Measurements from ENCODE around the gene ADAMTS12.

ADAMTS12 gene

DNA sequence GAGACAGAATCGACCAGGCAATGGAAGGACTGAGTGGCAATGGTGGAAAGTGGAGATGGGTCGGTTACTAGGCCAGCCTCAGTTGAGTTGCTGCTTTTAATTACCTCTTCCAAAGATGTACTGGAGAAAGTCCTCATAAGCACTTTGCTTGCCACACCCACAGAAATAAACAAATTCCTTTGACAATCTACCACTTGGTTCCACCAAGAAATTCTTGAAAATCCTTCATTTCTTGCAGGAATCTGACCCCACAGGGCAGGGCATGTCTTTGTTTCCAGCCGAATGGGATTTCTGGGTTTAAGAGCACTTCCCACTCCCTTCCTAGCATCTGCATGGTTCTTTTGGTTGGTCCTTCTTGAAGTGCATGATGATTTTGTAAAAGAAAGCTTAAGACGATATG lies 54.5 kb downstream of the ADAMTS12 start:
- H3K4me3 ChIP-seq (ENCODE audit: low read length in 2 of 2): no peak overlapping the region
- no CpG with 5 or more reads among the region's 4 CpGs for WGBS, 2 donors (ENCODE audit: extremely low coverage in 2 of 2, insufficient read length in 2 of 2, insufficient replicate concordance in 1 of 2)
- H3K4ac ChIP-seq (ENCODE audit: low read length): no peak overlapping the region

DNA sequence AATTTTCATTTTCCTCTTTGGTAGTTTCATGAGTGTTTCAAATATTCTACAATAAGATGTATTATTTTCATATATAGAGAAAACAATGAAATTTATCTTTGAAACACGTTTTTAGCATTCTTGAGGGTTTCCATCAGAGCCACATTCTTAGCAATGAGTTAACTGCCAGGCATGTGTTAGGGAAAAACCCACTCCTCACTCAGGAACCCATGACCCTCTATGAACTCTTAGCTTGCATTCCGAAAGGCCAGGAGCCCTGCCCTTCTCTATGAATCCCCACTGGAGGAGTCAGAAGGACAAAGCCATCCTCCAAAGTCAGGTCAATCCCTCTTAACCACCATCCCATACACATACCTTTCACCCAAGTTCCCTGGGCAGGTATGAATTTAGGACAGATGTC lies 57.5 kb downstream of the ADAMTS12 start:
- H3K4me3 ChIP-seq (ENCODE audit: low read length in 2 of 2): no peak overlapping the region
- no peak overlapping the region for H3K27ac ChIP-seq (replicated peaks; ENCODE audit: low read length)
- H2BK12ac ChIP-seq (ENCODE audit: low read length): no peak overlapping the region
- peaks cover 0 to 10% of the 10 kb centered on the region in 2 donors for H3K36me3 ChIP-seq (replicated peaks in 1 of 2; ENCODE audit: control insufficient read depth in 2 of 2, insufficient read depth in 2 of 2, low read length in 2 of 2)
- no peaks in the 10 kb centered on the region for H3K27me3 ChIP-seq (ENCODE audit: control insufficient read depth in 3 of 3, insufficient read depth in 3 of 3, low read depth in 1 of 3, low read length in 3 of 3)
- H3K4me2 ChIP-seq (ENCODE audit: insufficient read depth, low read length, poor library complexity, severe bottlenecking): no peak overlapping the region
- H3K9ac ChIP-seq (ENCODE audit: low read depth, low read length, poor library complexity): no peak overlapping the region
- no peak overlapping the region for H2BK15ac ChIP-seq (ENCODE audit: low read length)
- H4K8ac ChIP-seq (ENCODE audit: low read depth, low read length): no peak overlapping the region
- no peak for DNase-seq (ENCODE audit: low spot score)
- no peak overlapping the region for H2AK5ac ChIP-seq (ENCODE audit: low read depth, low read length)
- H3K18ac ChIP-seq (ENCODE audit: low read length): no peak overlapping the region
- no peak overlapping the region for H4K91ac ChIP-seq (ENCODE audit: low read depth, low read length, poor library complexity)
- WGBS, 2 donors (ENCODE audit: extremely low coverage in 2 of 2, insufficient read length in 2 of 2, insufficient replicate concordance in 1 of 2): no CpG with 5 or more reads among the region's 2 CpGs
- H3K14ac ChIP-seq (ENCODE audit: low read length): no peak overlapping the region
- peaks cover 4 to 5% of the 10 kb centered on the region in 2 donors for H3K4me1 ChIP-seq (ENCODE audit: control insufficient read depth in 2 of 2, insufficient read depth in 1 of 2, low read depth in 1 of 2, low read length in 2 of 2)
- no peak overlapping the region for H2BK5ac ChIP-seq (ENCODE audit: low read length)
- no peak overlapping the region for H3K23ac ChIP-seq (ENCODE audit: low read depth, low read length, poor library complexity)
- no peak overlapping the region for H3K4ac ChIP-seq (ENCODE audit: low read length)
- H2BK120ac ChIP-seq (ENCODE audit: low read depth, low read length): no peak overlapping the region
- peaks cover 0 to 15% of the 10 kb centered on the region in 2 donors for H3K9me3 ChIP-seq (replicated peaks in 1 of 2; ENCODE audit: control insufficient read depth in 2 of 2, insufficient read depth in 1 of 2, low read depth in 1 of 2, low read length in 2 of 2)
- no peaks in the 10 kb centered on the region for H3K79me1 ChIP-seq (ENCODE audit: low read depth, low read length)
- no peak overlapping the region for H2AFZ ChIP-seq (ENCODE audit: low read length)

More for the DNA sequence above, 54.5 kb downstream of the ADAMTS12 start:
- DNase-seq (ENCODE audit: low spot score): no peak
- Histone ChIP-seq H2AFZ (ENCODE audit: low read length) (no peak overlapping the region), H2BK12ac (ENCODE audit: low read length) (no peak overlapping the region), H3K79me1 (ENCODE audit: low read depth, low read length) (no peaks in the 10 kb centered on the region), H3K18ac (ENCODE audit: low read length) (no peak overlapping the region), H3K36me3 (replicated peaks in 1 of 2; ENCODE audit: control insufficient read depth in 2 of 2, insufficient read depth in 2 of 2, low read length in 2 of 2) (peaks cover 0 to 6% of the 10 kb centered on the region in 2 donors), H3K14ac (ENCODE audit: low read length) (no peak overlapping the region), H3K27me3 (ENCODE audit: control insufficient read depth in 3 of 3, insufficient read depth in 3 of 3, low read depth in 1 of 3, low read length in 3 of 3) (no peaks in the 10 kb centered on the region), H3K27ac (replicated peaks; ENCODE audit: low read length) (no peak overlapping the region), H2BK120ac (ENCODE audit: low read depth, low read length) (no peak overlapping the region), H3K9me3 (replicated peaks in 1 of 2; ENCODE audit: control insufficient read depth in 2 of 2, insufficient read depth in 1 of 2, low read depth in 1 of 2, low read length in 2 of 2) (peaks cover 0 to 16% of the 10 kb centered on the region in 2 donors), H3K9ac (ENCODE audit: low read depth, low read length, poor library complexity) (no peak overlapping the region), H3K4me2 (ENCODE audit: insufficient read depth, low read length, poor library complexity, severe bottlenecking) (no peak overlapping the region), H4K91ac (ENCODE audit: low read depth, low read length, poor library complexity) (no peak overlapping the region), H2BK5ac (ENCODE audit: low read length) (no peak overlapping the region), H4K8ac (ENCODE audit: low read depth, low read length) (no peak overlapping the region), H2BK15ac (ENCODE audit: low read length) (no peak overlapping the region), H2AK5ac (ENCODE audit: low read depth, low read length) (no peak overlapping the region), H3K23ac (ENCODE audit: low read depth, low read length, poor library complexity) (no peak overlapping the region), H3K4me1 (ENCODE audit: control insufficient read depth in 2 of 2, insufficient read depth in 1 of 2, low read depth in 1 of 2, low read length in 2 of 2) (peaks cover 4 to 6% of the 10 kb centered on the region in 2 donors)

DNA sequence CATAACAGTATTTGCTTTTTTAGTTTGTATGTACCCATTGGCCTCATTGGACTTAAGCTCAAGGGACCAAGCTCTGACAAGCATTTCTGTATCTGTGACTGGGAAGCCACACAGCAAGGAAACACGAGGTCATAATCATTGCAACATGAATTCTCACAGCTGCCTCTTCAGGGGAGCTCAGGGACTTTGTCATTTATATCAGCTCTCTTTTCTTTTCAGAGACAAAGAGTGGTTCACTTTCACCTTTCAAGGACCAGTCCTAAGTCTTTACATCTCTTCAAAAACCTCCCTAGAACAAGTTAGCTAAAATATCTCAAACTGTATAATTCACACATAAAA lies 58.6 kb downstream of the ADAMTS12 start:
- WGBS, 2 donors (ENCODE audit: extremely low coverage in 2 of 2, insufficient read length in 2 of 2, insufficient replicate concordance in 1 of 2): no CpG with 5 or more reads among the region's 1 CpG
- no peak overlapping the region for H4K91ac ChIP-seq (ENCODE audit: low read depth, low read length, poor library complexity)
- H3K79me1 ChIP-seq (ENCODE audit: low read depth, low read length): no peaks in the 10 kb centered on the region
- H2BK5ac ChIP-seq (ENCODE audit: low read length): no peak overlapping the region
- DNase-seq (ENCODE audit: low spot score): no peak
- H3K9ac ChIP-seq (ENCODE audit: low read depth, low read length, poor library complexity): no peak overlapping the region
- H2BK12ac ChIP-seq (ENCODE audit: low read length): no peak overlapping the region
- H2BK120ac ChIP-seq (ENCODE audit: low read depth, low read length): no peak overlapping the region
- H3K27me3 ChIP-seq (ENCODE audit: control insufficient read depth in 3 of 3, insufficient read depth in 3 of 3, low read depth in 1 of 3, low read length in 3 of 3): no peaks in the 10 kb centered on the region
- H3K4ac ChIP-seq (ENCODE audit: low read length): no peak overlapping the region
- H3K9me3 ChIP-seq (replicated peaks in 1 of 2; ENCODE audit: control insufficient read depth in 2 of 2, insufficient read depth in 1 of 2, low read depth in 1 of 2, low read length in 2 of 2): peaks cover 0 to 10% of the 10 kb centered on the region in 2 donors
- no peak overlapping the region for H3K4me2 ChIP-seq (ENCODE audit: insufficient read depth, low read length, poor library complexity, severe bottlenecking)
- no peak overlapping the region for H4K8ac ChIP-seq (ENCODE audit: low read depth, low read length)
- no peak overlapping the region for H3K14ac ChIP-seq (ENCODE audit: low read length)
- H2BK15ac ChIP-seq (ENCODE audit: low read length): no peak overlapping the region
- no peak overlapping the region for H3K27ac ChIP-seq (replicated peaks; ENCODE audit: low read length)
- peaks cover 7% of the 10 kb centered on the region in 2 donors for H3K4me1 ChIP-seq (ENCODE audit: control insufficient read depth in 2 of 2, insufficient read depth in 1 of 2, low read depth in 1 of 2, low read length in 2 of 2)
- no peak overlapping the region for H2AFZ ChIP-seq (ENCODE audit: low read length)
- H3K18ac ChIP-seq (ENCODE audit: low read length): no peak overlapping the region
- peaks cover 0 to 7% of the 10 kb centered on the region in 2 donors for H3K36me3 ChIP-seq (replicated peaks in 1 of 2; ENCODE audit: control insufficient read depth in 2 of 2, insufficient read depth in 2 of 2, low read length in 2 of 2)
- no peak overlapping the region for H2AK5ac ChIP-seq (ENCODE audit: low read depth, low read length)
- H3K4me3 ChIP-seq (ENCODE audit: low read length in 2 of 2): no peak overlapping the region
- H3K23ac ChIP-seq (ENCODE audit: low read depth, low read length, poor library complexity): no peak overlapping the region

GRCh38 chr5:33832404-33833236 lies 59.2 kb downstream of the ADAMTS12 start:
- H3K23ac ChIP-seq (ENCODE audit: low read depth, low read length, poor library complexity): no peak overlapping the region
- H3K4me1 ChIP-seq (ENCODE audit: control insufficient read depth in 2 of 2, insufficient read depth in 1 of 2, low read depth in 1 of 2, low read length in 2 of 2): peaks cover 7% of the 10 kb centered on the region in 2 donors
- H3K36me3 ChIP-seq (replicated peaks in 1 of 2; ENCODE audit: control insufficient read depth in 2 of 2, insufficient read depth in 2 of 2, low read length in 2 of 2): peaks cover 0 to 7% of the 10 kb centered on the region in 2 donors
- no peak overlapping the region for H2AFZ ChIP-seq (ENCODE audit: low read length)
- H3K4ac ChIP-seq (ENCODE audit: low read length): no peak overlapping the region
- no peak overlapping the region for H2BK120ac ChIP-seq (ENCODE audit: low read depth, low read length)
- H3K9me3 ChIP-seq (replicated peaks in 1 of 2; ENCODE audit: control insufficient read depth in 2 of 2, insufficient read depth in 1 of 2, low read depth in 1 of 2, low read length in 2 of 2): peaks cover 0 to 10% of the 10 kb centered on the region in 2 donors
- no peaks in the 10 kb centered on the region for H3K27me3 ChIP-seq (ENCODE audit: control insufficient read depth in 3 of 3, insufficient read depth in 3 of 3, low read depth in 1 of 3, low read length in 3 of 3)
- H3K14ac ChIP-seq (ENCODE audit: low read length): no peak overlapping the region
- no peak overlapping the region for H4K8ac ChIP-seq (ENCODE audit: low read depth, low read length)
- no peak overlapping the region for H3K4me3 ChIP-seq (ENCODE audit: low read length in 2 of 2)
- no peak overlapping the region for H3K4me2 ChIP-seq (ENCODE audit: insufficient read depth, low read length, poor library complexity, severe bottlenecking)
- no peak overlapping the region for H2BK15ac ChIP-seq (ENCODE audit: low read length)
- H2AK5ac ChIP-seq (ENCODE audit: low read depth, low read length): no peak overlapping the region
- no peak overlapping the region for H3K27ac ChIP-seq (replicated peaks; ENCODE audit: low read length)
- H3K9ac ChIP-seq (ENCODE audit: low read depth, low read length, poor library complexity): no peak overlapping the region
- no peak overlapping the region for H2BK5ac ChIP-seq (ENCODE audit: low read length)
- H3K79me1 ChIP-seq (ENCODE audit: low read depth, low read length): no peaks in the 10 kb centered on the region
- no peak for DNase-seq (ENCODE audit: low spot score)
- no CpG with 5 or more reads among the region's 7 CpGs for WGBS, 2 donors (ENCODE audit: extremely low coverage in 2 of 2, insufficient read length in 2 of 2, insufficient replicate concordance in 1 of 2)
- H2BK12ac ChIP-seq (ENCODE audit: low read length): no peak overlapping the region
- no peak overlapping the region for H3K18ac ChIP-seq (ENCODE audit: low read length)
- no peak overlapping the region for H4K91ac ChIP-seq (ENCODE audit: low read depth, low read length, poor library complexity)
